HG02938 (cell line): ENCODE data around the gene ALKBH8.
"Not testable (repeated sequence)": the region's sequence is repeated elsewhere in the genome, so short reads cannot be mapped to it uniquely, and the experiment has no call there.

Experiments
- ATAC-seq: cut with Tn5 transposase; IDR thresholded peaks from one replicate; pipeline ENCODE4 v1.9.1; 2021; ENCODE audit warnings: mild to moderate bottlenecking, moderate library complexity; ENCODE audit not compliant: unreplicated experiment

The ALKBH8 gene

GRCh38 chr11:107577346-107577711 lies 11.8 kb upstream of the ALKBH8 start:
- no peak for ATAC-seq

- ATAC-seq, result not testable (repeated sequence)
Observed at GRCh38 chr11:107576497-107577345, 11.2 kb upstream of the ALKBH8 start.

- no peak for ATAC-seq
Observed at GRCh38 chr11:107573438-107573837, 7.9 kb upstream of the ALKBH8 start.

- no peak for ATAC-seq
Observed at GRCh38 chr11:107570015-107570414, 4.5 kb upstream of the ALKBH8 start.

- ATAC-seq, result no peak
Observed at GRCh38 chr11:107567739-107568335, 2.3 kb upstream of the ALKBH8 start.

GRCh38 chr11:107566569-107566968 lies 1.0 kb upstream of the ALKBH8 start:
- no peak for ATAC-seq

GRCh38 chr11:107565955-107566501 lies 493 bp upstream of the ALKBH8 start:
- not testable (repeated sequence) for ATAC-seq

GRCh38 chr11:107564877-107565218 lies 687 bp downstream of the ALKBH8 start:
- peak; percentile 10 for ATAC-seq

GRCh38 chr11:107563702-107564101 lies 1.8 kb downstream of the ALKBH8 start:
- ATAC-seq, result peak; percentile 26

GRCh38 chr11:107562647-107563208 lies 2.8 kb downstream of the ALKBH8 start:
- no peak for ATAC-seq

- ATAC-seq, result no peak
Observed at GRCh38 chr11:107561688-107562087, 3.8 kb downstream of the ALKBH8 start.

GRCh38 chr11:107550304-107550703 lies 15.2 kb downstream of the ALKBH8 start:
- ATAC-seq, result no peak

GRCh38 chr11:107549954-107550285 lies 15.6 kb downstream of the ALKBH8 start:
- no peak for ATAC-seq

- ATAC-seq, result peak; percentile 58
Observed at GRCh38 chr11:107549253-107549953, 16.1 kb downstream of the ALKBH8 start.

- ATAC-seq, result no peak
Observed at GRCh38 chr11:107547961-107548360, 17.6 kb downstream of the ALKBH8 start.

- no peak for ATAC-seq
Observed at GRCh38 chr11:107545101-107545514, 20.4 kb downstream of the ALKBH8 start.

GRCh38 chr11:107538821-107539220 lies 26.7 kb downstream of the ALKBH8 start:
- no peak for ATAC-seq

GRCh38 chr11:107538239-107538638 lies 27.3 kb downstream of the ALKBH8 start:
- no peak for ATAC-seq

GRCh38 chr11:107537155-107537554 lies 28.4 kb downstream of the ALKBH8 start:
- ATAC-seq, result not testable (repeated sequence)

GRCh38 chr11:107526197-107526596 lies 39.3 kb downstream of the ALKBH8 start:
- no peak for ATAC-seq

- ATAC-seq, result no peak
Observed at GRCh38 chr11:107508858-107509244, 56.7 kb downstream of the ALKBH8 start.
